Esophagus squamous epithelium (tissue), 5 donors: Measurements from ENCODE around the gene HLF. TPM values are rescaled to one million over a fixed set of nuclear protein-coding genes. Genes with fewer than 3 reads are reported as not detected.

Experiments used
- DNase-seq: peaks from one replicate; lab custom pipeline; 2025; lab: John Stamatoyannopoulos, UW
- H3K27ac ChIP-seq, 4 donors: fragments of 200-600 bp; sonication (generic); one replicate each; pipeline ENCODE4 v1.5.1; 2016 to 2019; ENCODE audit warnings: mild to moderate bottlenecking in 1 of 4
- H3K27me3 ChIP-seq, 4 donors: fragments of 200-600 bp; sonication (generic); 1 replicate in 3 of 4; 2 replicates in 1 of 4; pipeline versions ENCODE4 v1.5.1 to v1.6.0; 2017 to 2021; ENCODE audit warnings: antibody characterized with exemption in 1 of 4
- H3K36me3 ChIP-seq, 3 donors: fragments of 200-600 bp; sonication (generic); one replicate each; pipeline ENCODE4 v1.5.1; 2016 to 2019
- H3K4me1 ChIP-seq, 3 donors: fragments of 200-600 bp; sonication (generic); one replicate each; pipeline ENCODE4 v1.5.1; 2017 to 2019
- H3K4me3 ChIP-seq, 4 donors: fragments of 200-600 bp; sonication (generic); 1 replicate in 3 of 4; 2 replicates in 1 of 4; pipeline ENCODE4 v1.5.1; 2016 to 2019; ENCODE audit warnings: mild to moderate bottlenecking in 2 of 4, moderate library complexity in 1 of 4
- H3K9me3 ChIP-seq, 3 donors: fragments of 200-600 bp; sonication (generic); one replicate each; pipeline ENCODE4 v1.5.1; 2016 to 2019
- POLR2A ChIP-seq, 4 donors: fragments of 450-650 bp; IDR thresholded peaks; one replicate each; pipeline ENCODE4 v1.6.1; 2017; ENCODE audit warnings: antibody characterized with exemption in 4 of 4, mild to moderate bottlenecking in 4 of 4, moderate library complexity in 3 of 4
- WGBS, 2 donors: methylation state at CpG; one replicate each; pipeline ENCODE4 v1.1.5; 2018; 5-methylcytosine and 5-hydroxymethylcytosine counted together
- intact Hi-C: fragments of 100-400 bp; cut with DNase I; formaldehyde crosslinking; loops from one replicate; pipeline ENCODE4 v1.15.0; 2022
- total RNA-seq, 4 donors: library from RNA; depleted of rRNA; stranded (reverse); fragments of >200 nt; gene quantifications; one replicate each; pipeline ENCODE4 v1.1.0, GENCODE V29; 2016
- TF ChIP-seq, protein P1 (sequence below), 6 experiments: fragments of 450-650 bp in 4 of 6; fragments of 200-600 bp in 2 of 6; sonication (generic) in 2 of 6; IDR thresholded peaks; one replicate each; pipeline ENCODE4 v1.5.1; 2016 to 2019; ENCODE audit warnings: antibody characterized with exemption in 6 of 6, mild to moderate bottlenecking in 4 of 6, moderate library complexity in 4 of 6
- donor health status: DM: yes; HTN: yes; CAD: no.

HLF gene
- total RNA-seq, 4 donors from 2014 or later: 7.7 to 55.1 (median 22.8) TPM

DNA sequence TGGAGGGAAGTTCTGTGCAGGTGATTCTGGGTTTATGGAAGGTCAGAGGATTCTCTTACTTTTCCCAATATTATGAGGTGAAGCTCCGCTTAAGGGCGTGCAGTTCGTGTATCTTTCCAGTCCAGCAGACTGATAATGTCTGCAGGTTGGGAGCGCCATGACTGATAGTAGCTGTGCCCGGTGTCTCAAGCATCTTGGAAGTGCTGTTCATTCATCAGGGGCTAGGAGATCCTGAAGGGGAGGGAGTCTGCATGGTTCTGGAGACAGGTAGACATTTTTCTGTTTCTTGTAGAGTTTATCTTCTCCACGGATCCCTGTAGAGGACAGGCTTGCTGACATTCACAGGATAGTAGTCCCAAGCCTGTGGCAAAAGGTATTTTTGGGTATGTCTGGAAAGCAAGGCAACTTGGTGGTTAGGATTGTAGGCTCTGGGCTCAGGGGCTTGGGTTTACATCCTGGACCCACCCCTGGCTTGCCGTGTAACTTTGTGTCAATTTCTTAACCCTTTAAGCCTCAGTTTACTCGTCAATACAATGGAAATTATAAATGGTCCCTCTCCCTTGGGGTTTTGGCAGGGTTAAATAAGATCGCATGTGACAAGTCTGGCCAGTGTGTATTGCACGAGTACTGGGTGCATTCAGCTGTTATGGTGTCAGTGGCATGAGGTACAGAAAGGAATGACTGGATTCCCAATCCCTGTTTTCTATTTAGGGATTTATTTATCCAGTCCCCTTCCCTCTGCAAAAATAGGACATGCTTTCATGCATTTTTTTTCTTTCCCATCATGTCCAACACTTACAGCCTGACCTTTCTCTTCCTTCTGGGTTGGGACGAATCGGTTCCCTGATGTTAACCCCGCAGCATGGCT, 8.2 kb downstream of the HLF start:
- TF ChIP-seq POLR2A (IDR thresholded peaks at IDR 0.05): no peak
- TF ChIP-seq, protein P1, sequence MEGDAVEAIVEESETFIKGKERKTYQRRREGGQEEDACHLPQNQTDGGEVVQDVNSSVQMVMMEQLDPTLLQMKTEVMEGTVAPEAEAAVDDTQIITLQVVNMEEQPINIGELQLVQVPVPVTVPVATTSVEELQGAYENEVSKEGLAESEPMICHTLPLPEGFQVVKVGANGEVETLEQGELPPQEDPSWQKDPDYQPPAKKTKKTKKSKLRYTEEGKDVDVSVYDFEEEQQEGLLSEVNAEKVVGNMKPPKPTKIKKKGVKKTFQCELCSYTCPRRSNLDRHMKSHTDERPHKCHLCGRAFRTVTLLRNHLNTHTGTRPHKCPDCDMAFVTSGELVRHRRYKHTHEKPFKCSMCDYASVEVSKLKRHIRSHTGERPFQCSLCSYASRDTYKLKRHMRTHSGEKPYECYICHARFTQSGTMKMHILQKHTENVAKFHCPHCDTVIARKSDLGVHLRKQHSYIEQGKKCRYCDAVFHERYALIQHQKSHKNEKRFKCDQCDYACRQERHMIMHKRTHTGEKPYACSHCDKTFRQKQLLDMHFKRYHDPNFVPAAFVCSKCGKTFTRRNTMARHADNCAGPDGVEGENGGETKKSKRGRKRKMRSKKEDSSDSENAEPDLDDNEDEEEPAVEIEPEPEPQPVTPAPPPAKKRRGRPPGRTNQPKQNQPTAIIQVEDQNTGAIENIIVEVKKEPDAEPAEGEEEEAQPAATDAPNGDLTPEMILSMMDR (IDR thresholded peaks at IDR 0.05): no peak
- Histone ChIP-seq H3K36me3 (peaks cover 0 to 31% (median 0%) of the 10 kb centered on the region in 3 donors), H3K27ac (peak overlapping the region; percentile 75 to 87 (median 85)), H3K4me1 (peaks cover 14 to 99% (median 65%) of the 10 kb centered on the region in 3 donors), H3K4me3 (peak overlapping the region in 1 of 4 donors; percentile 10), H3K27me3 (no peaks in the 10 kb centered on the region), H3K9me3 (no peaks in the 10 kb centered on the region)
- intact Hi-C loops: no loop called here
- DNase-seq: no peak
- 49 to 53% methylated on average over 11 of the region's 13 CpGs for WGBS, 2 donors

GRCh38 chr17:55273579-55274354, 9.0 kb downstream of the HLF start:
- 8 to 24% methylated on average over 4 to 7 of the region's 7 CpGs for WGBS, 2 donors
- intact Hi-C loops: no loop called here

GRCh38 chr17:55274355-55275255, 9.8 kb downstream of the HLF start:
- no peak for DNase-seq
- intact Hi-C loops: no loop called here
- WGBS, 2 donors: 57 to 62% methylated on average over 7 of the region's 7 CpGs
- Histone ChIP-seq H3K27ac (peak overlapping the region; percentile 75 to 87 (median 85)), H3K27me3 (no peaks in the 10 kb centered on the region), H3K36me3 (peaks cover 0 to 29% (median 0%) of the 10 kb centered on the region in 3 donors), H3K4me3 (peak overlapping the region in 1 of 4 donors; percentile 26), H3K9me3 (no peaks in the 10 kb centered on the region), H3K4me1 (peaks cover 9 to 98% (median 65%) of the 10 kb centered on the region in 3 donors)
- TF ChIP-seq, protein P1 (IDR thresholded peaks at IDR 0.05): no peak
- no peak for TF ChIP-seq POLR2A (IDR thresholded peaks at IDR 0.05)

More at GRCh38 chr17:55273579-55274354, 9.0 kb downstream of the HLF start:
- TF ChIP-seq, protein P1 (IDR thresholded peaks at IDR 0.05): no peak
- TF ChIP-seq POLR2A (IDR thresholded peaks at IDR 0.05): no peak
- H3K9me3 ChIP-seq: no peaks in the 10 kb centered on the region
- no peaks in the 10 kb centered on the region for H3K27me3 ChIP-seq
- peak overlapping the region in 2 of 4 donors; percentile 5 to 26 for H3K4me3 ChIP-seq
- H3K36me3 ChIP-seq: peaks cover 0 to 31% (median 0%) of the 10 kb centered on the region in 3 donors
- H3K4me1 ChIP-seq: peaks cover 14 to 99% (median 67%) of the 10 kb centered on the region in 3 donors
- no peak for DNase-seq
- H3K27ac ChIP-seq: peak overlapping the region; percentile 75 to 87 (median 85)

DNA sequence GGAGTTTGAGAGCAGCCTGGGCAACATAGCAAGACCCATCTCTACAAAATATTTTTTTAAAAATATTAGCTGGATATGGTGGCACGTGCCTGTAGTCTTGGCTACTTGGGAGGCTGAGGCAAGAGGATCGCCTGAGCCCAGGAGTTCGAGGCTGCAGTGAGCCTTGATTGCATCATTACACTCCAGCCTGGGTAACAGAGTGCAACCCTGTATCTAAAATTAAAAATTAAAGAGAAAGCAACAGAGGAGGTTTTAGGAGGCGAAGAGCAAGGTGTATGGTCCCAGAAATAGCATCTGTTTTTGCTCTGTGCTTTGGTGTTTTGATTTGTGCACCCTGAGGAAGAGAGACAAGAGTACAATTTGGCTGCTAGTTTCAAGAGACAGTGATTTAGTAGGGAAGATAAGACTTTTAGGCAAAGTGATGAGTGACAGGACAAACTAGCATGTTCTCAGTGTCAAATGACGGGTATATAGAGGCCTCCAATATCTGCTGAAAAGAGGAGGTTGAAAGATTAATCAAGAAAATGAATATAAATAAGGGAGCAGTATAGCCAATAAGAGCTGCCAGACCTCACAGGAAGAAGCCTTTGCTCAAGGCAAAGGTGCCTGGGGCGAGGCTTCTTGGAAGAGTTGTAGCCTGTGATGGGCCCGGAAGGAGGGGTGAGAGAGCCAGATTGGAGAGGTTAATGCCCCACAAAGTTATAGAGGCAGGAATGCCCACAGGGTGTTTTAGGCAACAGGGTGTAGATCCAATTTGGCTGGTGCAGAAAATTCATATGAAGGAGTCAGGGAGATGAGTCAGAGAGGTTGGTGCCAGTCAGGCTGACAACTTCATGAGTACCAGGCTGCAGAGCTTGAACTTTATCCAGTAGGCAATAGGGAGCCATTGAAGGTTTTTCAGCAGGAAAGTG, 11.4 kb downstream of the HLF start:
- 44 to 56% methylated on average over 7 of the region's 7 CpGs for WGBS, 2 donors
- intact Hi-C loops: no loop called here
- Histone ChIP-seq H3K27me3 (no peaks in the 10 kb centered on the region), H3K9me3 (no peaks in the 10 kb centered on the region), H3K36me3 (peaks cover 0 to 33% (median 5%) of the 10 kb centered on the region in 3 donors), H3K4me3 (no peak overlapping the region), H3K27ac (peak overlapping the region; percentile 25 to 87 (median 80)), H3K4me1 (peaks cover 9 to 96% (median 65%) of the 10 kb centered on the region in 3 donors)
- no peak for DNase-seq
- TF ChIP-seq, protein P1 (IDR thresholded peaks at IDR 0.05): peak in 1 of 6 experiments; percentile 17
- no peak for TF ChIP-seq POLR2A (IDR thresholded peaks at IDR 0.05)
